Stimulated activated CD8-positive, alpha-beta memory T cell treated with anti-CD3 and anti-CD28 coated beads, Interleukin-4, amount 100 ng/mL, for 24 hours (primary cell): ENCODE data around the gene GAST.
"Not testable (repeated sequence)": the region's sequence is repeated elsewhere in the genome, so short reads cannot be mapped to it uniquely, and the experiment has no call there.

ENCODE experiments used
- DNase-seq: peaks from one replicate; pipeline ENCODE4 v3.0.0-alpha.2; 2020; ENCODE audit warnings: low read depth

Gene GAST

GRCh38 chr17:41683441-41684007 is 28.6 kb upstream of the GAST start:
- no peak for DNase-seq

- no peak for DNase-seq
These were observed 28.1 kb upstream of the GAST start for GRCh38 chr17:41684035-41684434.

DNA sequence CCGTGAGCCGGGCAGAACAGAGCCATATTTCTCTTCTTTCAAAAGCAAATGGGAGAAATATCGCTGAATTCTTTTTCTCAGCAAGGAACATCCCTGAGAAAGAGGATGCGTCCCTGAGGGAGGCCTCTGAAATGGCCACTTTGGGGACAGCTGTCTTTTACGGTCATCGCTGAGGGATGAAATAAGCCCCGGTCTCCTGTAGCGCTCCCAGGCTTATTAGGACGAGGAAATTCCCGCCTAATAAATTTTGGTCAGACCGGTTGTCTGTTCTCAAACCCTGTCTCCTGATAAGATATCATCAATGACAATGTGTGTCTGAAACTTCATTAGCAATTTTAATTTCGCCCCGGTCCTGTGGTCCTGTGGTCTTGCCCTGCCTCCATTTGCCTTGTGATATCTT is 26.4 kb upstream of the GAST start:
- DNase-seq: not testable (repeated sequence)

- DNase-seq: no peak
These were observed 25.9 kb upstream of the GAST start for GRCh38 chr17:41686281-41686680.

- peak; percentile 35 for DNase-seq
These were observed 24.1 kb upstream of the GAST start for GRCh38 chr17:41687828-41688640.

DNA sequence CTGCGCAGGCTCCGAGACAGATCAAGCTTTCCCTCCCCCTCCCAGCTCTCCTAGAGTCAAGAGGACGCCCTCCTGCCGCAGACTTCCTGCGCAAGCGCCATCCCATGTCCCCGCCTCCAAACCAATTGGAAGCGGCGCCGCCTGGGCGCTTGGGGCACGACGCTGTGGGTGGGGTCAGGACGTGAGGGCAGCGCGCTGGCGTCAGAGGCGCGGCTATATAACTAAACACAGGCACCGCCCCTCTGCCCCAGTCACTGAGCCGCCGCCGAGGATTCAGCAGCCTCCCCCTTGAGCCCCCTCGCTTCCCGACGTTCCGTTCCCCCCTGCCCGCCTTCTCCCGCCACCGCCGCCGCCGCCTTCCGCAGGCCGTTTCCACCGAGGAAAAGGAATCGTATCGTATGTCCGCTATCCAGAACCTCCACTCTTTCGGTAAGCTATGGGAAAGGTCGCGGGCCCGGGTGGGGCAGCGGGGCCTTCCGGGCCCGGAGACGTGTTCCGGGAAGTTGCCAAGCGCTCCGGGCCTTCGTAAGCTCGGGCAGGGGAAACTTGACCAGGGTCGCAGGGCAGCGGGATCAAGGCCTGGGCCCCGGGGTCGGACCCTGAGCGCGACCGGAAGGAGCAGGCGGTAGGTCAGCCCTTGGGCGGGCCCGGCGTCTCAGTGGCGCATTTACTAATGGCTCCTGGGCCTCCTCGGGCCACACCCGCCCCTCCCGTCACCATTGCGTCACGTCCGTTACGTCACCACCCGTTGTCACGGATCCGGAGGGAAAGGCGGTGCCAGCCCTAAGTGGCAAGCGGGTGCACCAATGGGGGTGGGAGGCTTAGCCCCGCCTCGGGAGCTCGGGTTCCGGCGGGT is 23.3 kb upstream of the GAST start, which contains the start of gene EIF1:
EIF1 (plus strand) TSS at position 245 of the 856 bp plus-strand sequence; CDS start at position 399, 154 bp downstream.
- peak; percentile 100 for DNase-seq

DNA sequence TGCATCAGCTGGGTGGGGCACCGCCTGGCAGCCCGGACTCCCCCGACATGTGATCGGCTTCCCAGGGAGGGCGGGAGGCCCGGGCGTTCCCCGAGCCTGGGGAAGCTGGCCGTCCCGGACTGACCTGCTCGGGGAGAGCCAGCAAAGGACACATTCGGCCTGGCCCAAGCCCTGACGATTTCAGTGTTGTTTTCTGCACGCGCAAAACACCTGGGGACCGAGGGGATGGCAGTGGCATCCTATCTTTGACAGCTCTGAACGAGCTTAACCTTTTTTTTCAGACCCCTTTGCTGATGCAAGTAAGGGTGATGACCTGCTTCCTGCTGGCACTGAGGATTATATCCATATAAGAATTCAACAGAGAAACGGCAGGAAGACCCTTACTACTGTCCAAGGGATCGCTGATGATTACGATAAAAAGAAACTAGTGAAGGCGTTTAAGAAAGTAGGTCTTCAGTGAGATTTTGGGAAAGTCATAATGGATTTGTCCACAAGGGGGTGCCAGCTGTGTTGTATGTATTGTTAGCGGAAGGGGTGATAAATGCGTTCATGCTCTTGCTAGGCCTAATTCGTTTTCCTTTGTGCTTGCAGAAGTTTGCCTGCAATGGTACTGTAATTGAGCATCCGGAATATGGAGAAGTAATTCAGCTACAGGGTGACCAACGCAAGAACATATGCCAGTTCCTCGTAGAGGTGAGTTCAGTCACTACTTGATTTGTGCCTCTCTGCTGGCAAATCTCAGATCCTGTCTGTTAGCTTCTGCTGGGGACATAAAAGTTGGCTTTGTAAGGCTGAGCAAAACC is 22.4 kb upstream of the GAST start:
- DNase-seq: no peak

GRCh38 chr17:41690497-41690896 is 21.6 kb upstream of the GAST start:
- no peak for DNase-seq

DNA sequence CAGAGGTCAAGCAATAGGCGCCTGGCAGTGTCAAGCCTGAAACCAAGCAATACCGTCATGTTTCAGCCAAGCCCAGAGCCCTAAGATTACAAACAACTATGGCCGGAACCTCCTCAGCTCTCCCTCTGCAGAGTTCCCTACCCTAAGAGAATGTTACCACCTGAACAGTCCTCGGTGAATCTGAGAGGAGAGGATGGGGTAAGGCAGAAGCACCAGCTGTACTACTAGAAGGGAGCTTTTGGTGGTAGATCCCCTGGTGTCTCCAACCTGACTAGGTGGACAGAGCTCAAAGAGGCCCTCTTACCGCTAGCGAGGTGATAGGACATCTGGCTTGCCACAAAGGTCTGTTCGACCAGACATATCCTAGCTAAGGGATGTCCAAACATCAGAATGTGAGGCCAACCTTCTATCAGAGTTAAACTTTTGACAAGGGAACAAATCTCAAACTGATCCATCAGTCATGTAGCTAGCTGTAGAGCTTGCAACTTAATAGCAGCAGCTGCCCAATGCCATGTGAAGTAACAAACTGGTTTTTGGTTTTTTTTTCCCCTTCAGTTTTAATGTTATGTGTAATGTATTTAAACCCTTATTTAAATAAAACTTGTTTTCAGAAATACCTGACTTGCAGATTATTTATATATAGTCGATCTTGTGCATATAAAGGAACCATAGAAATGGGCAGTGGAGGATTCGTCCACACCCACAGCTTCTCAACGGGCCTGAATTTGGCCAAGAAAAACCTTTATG is 20.9 kb upstream of the GAST start:
- no peak for DNase-seq

DNA sequence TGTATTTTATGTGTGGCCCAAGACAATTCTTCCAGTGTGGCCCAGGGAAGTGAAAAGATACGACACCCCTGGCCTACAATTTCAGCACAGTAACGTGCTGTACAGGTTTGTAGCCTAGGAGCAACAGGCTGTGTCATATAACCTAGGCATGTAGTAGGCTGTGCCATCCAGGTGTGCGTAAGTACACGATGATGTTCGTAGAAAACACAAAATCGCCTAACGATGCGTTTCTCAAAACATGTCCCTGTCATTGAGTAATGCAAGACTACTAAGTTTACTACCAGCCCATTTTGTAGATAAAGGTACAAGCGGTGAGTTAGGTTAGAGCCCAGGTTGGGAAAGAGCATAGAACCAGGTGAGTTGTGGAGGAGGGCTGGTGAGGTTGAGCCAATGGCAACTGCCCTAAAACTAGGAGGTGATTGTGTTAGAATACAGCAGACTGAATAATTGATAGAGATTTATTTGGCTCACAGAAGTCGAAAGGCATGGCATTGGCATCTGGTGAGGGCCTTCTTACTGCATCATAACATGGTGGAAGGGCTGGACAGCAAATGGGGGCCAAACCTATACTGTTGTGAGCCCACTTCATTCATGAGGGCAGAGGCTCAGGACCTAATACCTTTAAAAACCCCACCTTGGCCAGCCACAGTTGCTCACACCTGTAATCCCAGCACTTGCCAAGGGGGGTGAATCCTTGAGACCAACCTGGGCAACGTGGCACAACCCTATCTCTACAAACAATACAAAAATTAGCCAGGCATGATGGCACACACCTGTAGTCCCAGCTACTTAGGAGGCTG is 19.2 kb upstream of the GAST start:
- no peak for DNase-seq

- no peak for DNase-seq
These were observed 16.9 kb upstream of the GAST start for GRCh38 chr17:41695134-41695661.

DNA sequence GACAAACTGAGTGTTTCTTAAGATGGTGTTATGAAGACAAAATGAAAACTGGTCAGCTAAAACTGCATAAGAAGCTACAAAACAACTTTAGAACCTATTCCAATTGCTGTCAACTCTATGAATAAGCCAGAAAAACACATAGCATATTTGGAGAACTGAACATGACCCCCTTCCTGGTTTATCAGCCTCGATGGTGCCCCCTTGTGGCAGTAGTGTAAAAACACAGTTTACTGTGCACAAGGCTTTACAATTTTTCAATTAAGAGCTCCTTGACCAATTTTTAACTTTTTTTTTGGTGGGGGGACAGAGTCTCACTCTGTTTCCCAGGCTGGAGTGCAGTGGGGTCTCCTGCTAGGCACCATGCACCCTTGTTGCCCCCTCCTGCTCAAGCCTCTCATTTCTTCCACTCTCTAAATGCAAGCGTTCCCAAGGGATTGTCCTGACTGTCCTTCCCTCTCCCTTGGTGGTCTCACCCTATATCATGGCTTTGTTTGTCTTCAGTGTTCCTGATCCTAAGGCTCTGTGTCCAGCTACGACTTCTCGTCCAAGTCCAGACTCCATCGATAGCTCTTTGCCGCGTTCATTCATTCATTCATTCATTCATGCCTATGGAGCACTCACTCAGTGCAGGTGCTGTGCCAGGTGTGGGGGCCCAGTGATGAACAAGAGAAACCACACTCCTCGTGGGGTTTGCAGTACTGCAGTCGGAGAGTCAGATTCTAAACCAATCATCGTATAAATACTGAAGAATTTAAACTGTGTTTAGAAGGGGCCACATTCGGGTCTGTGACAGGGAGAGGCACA is 16.0 kb upstream of the GAST start:
- DNase-seq: peak; percentile 45

DNA sequence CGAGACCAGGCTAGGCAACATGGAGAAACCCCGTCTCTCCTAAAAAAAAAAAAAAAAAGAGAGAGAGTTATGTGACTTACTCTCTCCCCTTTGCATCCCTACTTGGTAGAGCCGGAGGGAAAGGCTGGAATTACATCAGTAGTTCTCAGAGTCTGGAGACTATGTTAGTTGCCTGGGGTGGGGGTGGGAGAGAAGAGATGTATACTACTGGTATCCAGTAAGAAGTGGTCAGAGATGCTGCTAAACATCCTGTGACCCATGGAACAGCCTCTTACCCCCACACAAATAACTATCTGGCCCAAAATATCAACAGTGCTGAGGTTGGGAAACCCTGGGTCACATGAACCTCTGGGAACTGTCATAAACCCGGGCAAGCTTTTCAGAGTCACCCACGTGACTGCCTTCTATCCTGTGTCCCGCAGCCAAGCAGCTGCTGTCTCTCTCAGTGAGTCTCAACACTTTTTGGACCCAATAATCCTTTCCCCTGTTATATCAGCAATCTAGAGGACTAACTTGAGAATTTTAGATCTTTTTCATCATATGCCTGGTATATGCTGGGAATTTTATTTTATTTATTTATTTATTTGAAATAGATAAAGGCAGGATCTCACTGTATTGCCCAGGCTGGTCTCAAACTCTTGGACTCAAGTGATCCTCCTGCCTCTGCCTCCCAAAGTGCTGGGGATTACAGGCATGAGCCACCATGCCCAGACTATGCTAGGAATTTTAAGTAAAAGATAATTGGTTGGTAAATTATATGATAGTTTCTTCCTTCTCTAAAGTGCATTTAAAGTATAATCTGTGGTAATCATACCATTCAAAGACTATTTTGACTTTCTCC is 14.8 kb upstream of the GAST start:
- DNase-seq: no peak

GRCh38 chr17:41700843-41701242 is 11.3 kb upstream of the GAST start:
- DNase-seq: not testable (repeated sequence)

GRCh38 chr17:41702712-41703111 is 9.4 kb upstream of the GAST start:
- DNase-seq: no peak

DNA sequence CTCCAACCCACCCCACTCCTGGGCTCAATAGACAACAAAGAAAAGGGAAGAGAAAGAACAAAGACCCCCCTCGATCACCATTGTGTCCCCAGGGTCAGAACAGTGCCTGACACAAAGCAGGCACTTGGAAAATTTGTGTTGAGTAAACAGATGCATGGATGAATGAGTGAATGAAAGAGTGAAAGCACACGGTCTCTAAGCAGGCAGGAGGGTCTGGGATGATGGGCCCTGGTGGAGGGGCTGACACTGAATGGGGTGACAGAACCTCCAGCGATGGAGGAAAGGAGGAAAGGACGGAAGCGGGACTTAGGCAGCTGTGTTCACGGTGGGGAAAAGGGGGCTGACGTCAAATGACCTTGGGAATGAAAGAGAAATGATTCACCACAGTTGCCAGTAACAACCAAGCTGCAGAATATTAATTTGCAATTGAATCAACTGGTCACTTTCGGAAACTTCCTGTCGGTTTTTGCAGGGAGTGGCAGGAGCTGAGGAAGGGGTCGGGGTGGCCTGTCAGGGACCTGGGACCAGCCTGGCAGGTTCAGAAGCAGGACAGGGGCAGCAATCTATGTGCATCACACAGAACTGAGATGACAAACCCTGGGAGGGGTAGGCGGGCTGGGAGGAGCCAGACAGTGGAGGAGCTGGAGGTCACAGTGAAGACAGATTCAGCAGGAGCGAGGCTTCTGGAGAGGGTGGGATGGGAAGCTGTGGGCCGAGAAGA is 6.7 kb upstream of the GAST start:
- no peak for DNase-seq

GRCh38 chr17:41707803-41708669 is 4.1 kb upstream of the GAST start:
- no peak for DNase-seq
